GM18517 (cell line): ENCODE results near the gene NFIB.

Experiments
- ATAC-seq: cut with Tn5 transposase; IDR thresholded peaks from one replicate; pipeline ENCODE4 v1.9.1; 2021; ENCODE audit warnings: mild to moderate bottlenecking, moderate library complexity; ENCODE audit not compliant: unreplicated experiment

NFIB gene

DNA sequence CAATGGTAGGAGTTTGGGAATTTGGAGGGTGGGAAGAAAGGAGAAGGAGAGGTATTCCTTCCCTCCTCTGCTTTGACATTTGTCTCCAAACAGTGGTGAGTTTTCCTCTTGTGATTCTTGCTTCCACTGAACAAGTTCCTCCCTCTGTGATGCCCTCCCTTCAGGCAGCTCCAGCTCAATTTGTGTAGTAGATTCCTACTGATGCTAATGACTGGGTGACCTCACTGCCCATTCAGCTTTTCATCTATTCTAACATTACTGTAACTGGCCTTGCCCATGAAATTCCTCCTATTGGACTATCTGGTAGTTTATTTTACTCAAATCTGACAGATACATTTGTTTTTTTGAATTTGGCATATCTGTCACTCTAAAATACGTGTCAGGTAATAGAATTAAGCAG lies 121.4 kb downstream of the NFIB start:
- ATAC-seq = no peak

DNA sequence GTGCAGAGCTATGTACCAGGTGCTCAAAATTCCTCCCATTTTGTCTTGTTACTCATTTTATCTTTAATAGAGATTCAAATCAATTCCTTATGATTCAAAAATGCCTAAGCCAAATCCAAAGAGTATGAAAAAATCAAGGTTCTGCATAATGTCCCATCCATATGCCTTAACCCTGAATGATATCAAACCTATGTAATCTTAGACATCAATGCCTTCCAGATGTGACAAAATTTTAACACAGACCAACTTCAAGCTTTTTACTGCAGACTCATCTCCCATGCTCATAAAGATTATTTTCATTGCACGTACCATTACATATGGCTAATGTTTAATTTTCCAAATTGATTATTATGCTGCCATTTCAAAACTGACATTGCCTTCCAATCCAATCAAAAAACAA lies 122.4 kb downstream of the NFIB start:
- ATAC-seq = no peak

- no peak for ATAC-seq
These were observed 123.7 kb downstream of the NFIB start for GRCh38 chr9:14190240-14190639.

DNA sequence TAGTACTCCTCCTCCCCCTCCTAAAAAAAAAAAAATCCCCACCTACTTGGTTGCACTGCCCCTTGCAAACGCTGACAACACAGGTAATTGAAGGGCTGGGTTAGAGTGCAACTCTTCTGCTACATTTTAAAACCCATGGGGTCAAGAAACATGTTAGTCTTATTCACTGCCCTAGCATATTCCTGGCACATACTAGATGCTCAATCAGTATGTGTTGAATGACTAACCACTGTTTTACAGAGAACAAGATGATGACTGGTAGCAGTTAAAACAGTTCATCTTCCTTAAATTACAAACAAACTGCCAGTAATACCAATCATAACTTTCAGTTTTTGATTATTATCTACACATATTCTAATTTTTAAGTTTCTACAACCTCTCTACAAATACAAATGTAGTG lies 124.4 kb downstream of the NFIB start:
- no peak for ATAC-seq

- no peak for ATAC-seq
These were observed 124.8 kb downstream of the NFIB start for GRCh38 chr9:14189146-14189545.

DNA sequence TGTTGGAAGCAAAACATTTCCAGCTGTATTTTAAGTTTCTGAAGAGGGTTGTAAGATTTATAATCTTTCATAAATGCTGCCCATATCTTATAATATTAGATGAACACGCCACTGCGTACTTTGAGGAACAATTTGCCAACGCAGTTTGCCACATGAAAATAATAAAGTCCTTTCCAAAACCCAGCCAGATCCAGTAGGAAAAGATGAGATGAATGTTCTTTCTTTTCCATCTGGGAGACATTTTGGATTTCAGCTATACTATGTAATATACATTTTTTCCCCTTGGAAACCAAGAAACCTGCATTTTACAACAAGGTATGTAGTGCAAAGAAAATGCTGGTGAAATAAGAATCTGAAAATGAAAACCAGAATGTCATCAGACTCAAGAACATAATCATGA lies 125.4 kb downstream of the NFIB start:
- no peak for ATAC-seq

- no peak for ATAC-seq
These were observed 125.9 kb downstream of the NFIB start for GRCh38 chr9:14188011-14188410.

- ATAC-seq = no peak
These were observed 127.8 kb downstream of the NFIB start for GRCh38 chr9:14186096-14186495.

GRCh38 chr9:14185016-14185415 lies 128.9 kb downstream of the NFIB start:
- no peak for ATAC-seq

DNA sequence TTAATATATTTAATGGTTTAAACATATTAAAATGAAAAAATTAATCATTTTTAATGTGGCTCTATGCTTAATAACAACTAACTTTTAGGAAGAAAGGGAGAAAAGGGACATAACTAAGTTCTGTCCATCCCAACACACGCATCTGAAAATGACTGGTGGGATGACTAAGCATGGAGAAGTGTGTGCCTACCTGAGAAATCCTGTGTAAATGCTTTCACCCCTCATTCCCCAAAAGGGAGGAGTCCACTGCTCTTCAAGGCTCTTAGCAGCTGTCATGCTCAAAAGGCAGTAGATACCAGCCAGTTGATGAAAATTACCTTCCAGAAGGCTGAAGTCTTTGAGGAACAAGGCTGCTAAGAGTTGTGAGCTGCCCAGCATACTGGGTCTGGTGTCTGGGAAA lies 130.9 kb downstream of the NFIB start:
- no peak for ATAC-seq

GRCh38 chr9:14180960-14181537 lies 132.9 kb downstream of the NFIB start:
- ATAC-seq = no peak

- ATAC-seq = no peak
These were observed 133.6 kb downstream of the NFIB start for GRCh38 chr9:14180093-14180959.

DNA sequence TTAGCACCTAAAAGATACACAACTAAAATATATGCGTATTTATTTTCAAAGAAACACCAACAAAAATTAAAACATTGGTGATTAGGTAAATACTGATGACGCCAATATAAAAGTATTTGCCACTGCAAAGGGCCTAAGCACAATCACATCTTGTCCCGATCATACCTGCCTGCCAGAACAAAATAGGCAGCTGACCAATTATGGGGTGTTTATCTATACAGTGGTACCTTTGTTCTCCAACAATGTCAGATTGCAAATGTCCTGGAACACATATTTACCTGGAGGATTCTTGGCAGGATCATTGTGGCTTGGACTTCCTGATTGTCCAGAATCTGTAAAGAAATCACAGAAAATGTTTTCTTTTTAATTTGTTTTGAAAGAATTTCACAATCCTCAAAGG lies 134.5 kb downstream of the NFIB start:
- no peak for ATAC-seq

GRCh38 chr9:14175778-14176177 lies 138.2 kb downstream of the NFIB start:
- ATAC-seq = no peak

DNA sequence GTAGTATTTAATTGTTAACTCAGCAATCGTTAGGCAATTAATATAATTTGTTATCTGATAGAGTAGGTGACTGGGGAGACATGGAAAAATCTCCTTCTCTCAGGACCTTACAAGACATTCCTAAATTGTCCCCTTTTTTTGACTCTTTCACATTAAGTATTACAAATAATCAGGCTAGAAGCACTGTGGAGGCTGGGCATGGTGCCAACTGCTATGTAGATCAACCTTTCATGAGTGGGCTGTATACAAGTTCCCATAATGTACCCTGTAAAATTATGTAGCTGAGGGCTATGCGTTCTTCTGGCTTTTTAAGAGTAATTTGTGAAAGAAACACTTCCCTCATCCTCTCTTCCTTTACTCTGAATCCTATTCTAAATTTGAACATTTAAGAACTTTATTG lies 140.2 kb downstream of the NFIB start:
- ATAC-seq = no peak

DNA sequence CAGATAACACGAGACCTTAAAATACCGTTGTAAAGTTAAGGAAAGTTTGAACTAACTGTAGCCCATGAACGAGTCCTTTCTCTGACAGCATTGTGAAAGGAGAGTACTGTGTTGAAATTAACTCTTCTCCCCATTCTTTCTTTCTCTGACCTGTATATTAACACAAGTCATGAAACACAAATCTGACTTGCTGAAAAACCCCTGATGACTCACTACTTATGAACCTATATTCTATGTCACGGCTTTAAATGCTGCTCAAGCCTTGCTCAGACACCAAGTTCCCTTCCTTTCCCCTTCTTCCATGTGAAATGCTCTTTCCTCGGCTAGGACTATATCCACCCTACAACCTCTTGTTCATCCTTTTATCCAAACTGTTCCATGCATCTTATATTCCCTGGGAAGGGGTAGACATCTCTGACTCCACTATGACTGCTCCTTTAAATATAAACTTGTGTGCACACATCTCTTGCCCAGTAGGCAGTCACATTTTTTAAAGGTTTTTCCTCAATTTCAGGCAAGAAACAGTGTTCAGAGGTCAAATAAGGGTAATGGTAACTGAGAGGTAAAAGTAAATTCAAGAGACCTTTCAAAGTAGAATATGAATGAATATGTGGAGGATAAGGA lies 142.9 kb downstream of the NFIB start:
- no peak for ATAC-seq

GRCh38 chr9:14170392-14170931 lies 143.5 kb downstream of the NFIB start:
- no peak for ATAC-seq

GRCh38 chr9:14168381-14168780 lies 145.6 kb downstream of the NFIB start:
- no peak for ATAC-seq

DNA sequence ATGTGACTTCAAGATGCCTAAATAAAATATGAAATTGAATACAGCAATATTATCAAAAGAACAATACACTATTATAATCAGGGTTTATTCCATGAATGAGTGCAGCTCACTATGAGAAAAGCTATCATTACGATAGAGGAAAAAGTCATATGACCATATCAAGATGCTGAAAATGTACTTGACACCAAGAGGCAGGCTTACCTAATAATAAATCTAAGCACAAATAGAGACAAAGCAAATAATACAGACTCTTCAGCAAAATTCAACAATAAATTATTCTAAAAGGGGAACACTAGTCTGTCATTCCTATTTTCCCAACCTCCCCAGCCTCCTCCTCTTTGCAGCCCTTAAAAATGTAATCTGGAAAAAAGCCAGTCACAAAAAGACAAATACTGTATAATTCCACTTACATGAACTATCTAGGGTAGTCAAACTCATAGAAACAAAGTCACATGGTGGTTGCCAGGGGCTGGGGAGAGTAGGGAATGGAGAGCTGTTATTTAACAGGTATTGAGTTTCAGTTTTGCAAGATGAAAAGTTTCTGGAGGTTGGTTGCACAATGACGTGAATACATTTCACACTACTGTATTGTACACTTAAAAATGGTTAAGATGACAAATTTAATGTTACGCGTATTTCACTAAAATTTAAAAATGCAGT lies 148.4 kb downstream of the NFIB start:
- no peak for ATAC-seq

DNA sequence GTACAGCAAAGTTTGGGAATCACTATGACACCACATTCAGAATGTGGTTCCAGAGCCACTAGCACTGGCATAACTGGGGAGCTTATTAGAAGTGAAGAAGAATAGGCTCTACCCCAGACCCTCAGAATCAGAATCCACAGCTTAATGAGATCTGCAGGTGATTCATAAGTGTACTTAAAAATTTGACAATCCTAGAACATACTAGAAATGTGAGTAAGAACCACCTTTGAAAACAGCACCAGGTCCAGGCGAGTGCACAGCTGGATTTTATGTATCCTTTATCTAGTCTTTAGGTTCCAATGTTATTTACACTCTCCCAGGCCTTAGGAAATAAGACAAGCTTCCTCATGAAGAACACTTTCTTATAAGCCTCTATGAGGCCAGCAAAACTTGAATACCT lies 149.0 kb downstream of the NFIB start:
- ATAC-seq = no peak

DNA sequence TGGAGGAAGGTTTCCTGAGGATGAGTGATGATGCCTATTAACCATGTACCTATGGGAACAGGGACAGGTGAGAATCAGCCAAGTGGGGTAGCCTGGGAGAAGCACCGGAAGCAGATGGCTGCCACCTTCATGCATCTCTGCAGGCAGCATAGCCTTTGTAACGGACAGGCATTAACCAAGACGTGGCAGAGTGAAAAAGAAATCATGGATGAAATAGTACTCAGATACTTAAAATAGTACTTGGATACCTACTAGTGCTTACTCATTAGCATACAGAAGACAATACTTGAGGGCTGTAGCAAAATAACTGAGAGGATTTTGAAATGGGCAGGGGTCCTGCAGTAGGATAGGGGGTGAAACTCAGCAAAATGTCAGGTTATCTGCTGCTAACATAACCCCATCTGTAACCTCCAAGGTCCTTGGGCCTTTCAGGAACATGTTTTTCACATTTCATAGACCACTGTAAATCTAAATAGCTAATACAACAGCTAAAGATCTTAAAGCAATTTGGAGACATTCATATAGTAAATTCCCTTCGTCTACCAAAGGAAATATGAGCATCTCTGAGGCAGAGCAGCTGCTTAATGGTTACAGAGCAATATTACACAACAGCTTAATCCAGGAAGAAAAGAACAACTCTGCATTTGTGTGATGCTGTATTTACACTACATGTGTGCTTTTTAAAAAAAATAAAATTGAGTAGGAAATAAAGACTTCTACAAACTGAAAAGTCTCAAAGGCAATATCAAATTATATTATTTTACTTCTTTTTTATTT lies 154.3 kb downstream of the NFIB start:
- no peak for ATAC-seq
